HepG2 (cell line): ENCODE measurements around the gene HNRNPF. TPM values are rescaled to one million over a fixed set of nuclear protein-coding genes. Genes with fewer than 3 reads are reported as not detected.
A peak's percentile ranks its signal among the peaks of the same experiment; 100 is the strongest.

ENCODE experiments used
- NFKB2 ChIP-seq: sonication (generic); formaldehyde crosslinking; IDR thresholded peaks from 2 replicates; pipeline ENCODE4 v1.4.0; 2020; ENCODE audit warnings: missing genetic modification reagents, borderline replicate concordance
- RARA ChIP-seq: IDR thresholded peaks from 2 replicates; pipeline ENCODE4 v1.6.1; 2016; ENCODE audit warnings: missing genetic modification reagents, missing compliant biosample characterization
- RBM39 ChIP-seq: fragments of 200-400 bp; formaldehyde crosslinking; IDR thresholded peaks from one replicate; pipeline ENCODE4 v1.6.1; 2018; ENCODE audit warnings: antibody characterized with exemption, mild to moderate bottlenecking, low read depth, low read length; ENCODE audit not compliant: poor library complexity, severe bottlenecking
- RFXANK ChIP-seq: IDR thresholded peaks from 2 replicates; pipeline ENCODE4 v1.6.1; 2016
- SMARCC2 ChIP-seq: fragments of 450-650 bp; IDR thresholded peaks from 2 replicates; pipeline ENCODE4 v1.6.1; 2017; ENCODE audit warnings: antibody characterized with exemption, mild to moderate bottlenecking
- SP2 ChIP-seq: sonication (generic); formaldehyde crosslinking; IDR thresholded peaks from 2 replicates; pipeline ENCODE4 v1.5.1; 2020; ENCODE audit warnings: mild to moderate bottlenecking, missing genetic modification reagents
- TP53 ChIP-seq: sonication (generic); formaldehyde crosslinking; conservative IDR thresholded peaks from 2 replicates; pipeline ENCODE4 v1.4.0; 2020; ENCODE audit warnings: missing genetic modification reagents
- ZBTB1 ChIP-seq: sonication (generic); formaldehyde crosslinking; IDR thresholded peaks from 2 replicates; pipeline ENCODE4 v1.4.0; 2020; ENCODE audit warnings: missing genetic modification reagents, borderline replicate concordance
- ZNF562 ChIP-seq: sonication (generic); formaldehyde crosslinking; IDR thresholded peaks from 2 replicates; pipeline ENCODE4 v1.8.0; 2022; ENCODE audit warnings: missing genetic modification reagents, borderline replicate concordance
- ZSCAN29 ChIP-seq: sonication (generic); formaldehyde crosslinking; conservative IDR thresholded peaks from 2 replicates; pipeline ENCODE4 v1.4.0; 2020; ENCODE audit warnings: mild to moderate bottlenecking, missing genetic modification reagents
- polyA plus RNA-seq, 8 experiments: library from polyadenylated mRNA; depleted of rRNA in 3 of 8; stranded (reverse) in 7 of 8; unstranded in 1 of 8; fragments of >200 nt; fragmentation: Illumina TruSeq in 4 of 8; extraction: Trizol in 4 of 8; gene quantifications; 2 replicates each; pipeline versions ENCODE4 v1.2.1 to v1.2.3, GENCODE V29; 2011 to 2016; ENCODE audit warnings: low read depth in 4 of 8, missing spikeins in 1 of 8, mixed read lengths in 1 of 8; ENCODE audit not compliant: insufficient read depth in 1 of 8
- total RNA-seq, 5 experiments: library from RNA; depleted of rRNA; stranded (reverse); fragments of >200 nt; fragmentation: Illumina TruSeq; extraction: Trizol; gene quantifications; 2 replicates each; pipeline ENCODE4 v1.2.3, GENCODE V29; 2016; ENCODE audit warnings: low read depth in 1 of 5
- TF ChIP-seq, protein P1 (sequence below): sonication (generic); formaldehyde crosslinking; IDR thresholded peaks from 2 replicates; pipeline ENCODE4 v1.4.0; 2020; ENCODE audit warnings: missing genetic modification reagents
- TF ChIP-seq, protein P2 (sequence below): sonication (generic); formaldehyde crosslinking; IDR thresholded peaks from 2 replicates; pipeline ENCODE4 v1.4.0; 2020; ENCODE audit warnings: missing genetic modification reagents, borderline replicate concordance
- TF ChIP-seq, protein P3 (sequence below): sonication (generic); formaldehyde crosslinking; IDR thresholded peaks from 2 replicates; pipeline ENCODE4 v1.4.0; 2020; ENCODE audit warnings: mild to moderate bottlenecking, missing genetic modification reagents
- TF ChIP-seq, protein P4 (sequence below): sonication (generic); formaldehyde crosslinking; IDR thresholded peaks from 2 replicates; pipeline ENCODE4 v1.5.0; 2020; ENCODE audit warnings: missing genetic modification reagents, mild to moderate bottlenecking, borderline replicate concordance
- TF ChIP-seq, protein P5 (sequence below): sonication (generic); formaldehyde crosslinking; IDR thresholded peaks from 2 replicates; pipeline ENCODE4 v1.4.0; 2020; ENCODE audit warnings: mild to moderate bottlenecking, missing genetic modification reagents
- TF ChIP-seq, protein P6 (sequence below): sonication (generic); formaldehyde crosslinking; IDR thresholded peaks from 2 replicates; pipeline ENCODE4 v1.5.0; 2020; ENCODE audit warnings: mild to moderate bottlenecking, low read depth, missing genetic modification reagents, borderline replicate concordance
- TF ChIP-seq, protein P7 (sequence below): sonication (generic); formaldehyde crosslinking; conservative IDR thresholded peaks from 2 replicates; pipeline ENCODE4 v1.4.0; 2020; ENCODE audit warnings: missing genetic modification reagents
- TF ChIP-seq, protein P8 (sequence below): sonication (generic); formaldehyde crosslinking; IDR thresholded peaks from 2 replicates; pipeline ENCODE4 v1.4.0; 2020; ENCODE audit warnings: mild to moderate bottlenecking, missing genetic modification reagents

HNRNPF gene
- total and polyA plus RNA-seq, 2 of the 13 experiments (the other 11 are each of a cell fraction or from before 2014, with no cell fraction given): 166 to 308 TPM

DNA sequence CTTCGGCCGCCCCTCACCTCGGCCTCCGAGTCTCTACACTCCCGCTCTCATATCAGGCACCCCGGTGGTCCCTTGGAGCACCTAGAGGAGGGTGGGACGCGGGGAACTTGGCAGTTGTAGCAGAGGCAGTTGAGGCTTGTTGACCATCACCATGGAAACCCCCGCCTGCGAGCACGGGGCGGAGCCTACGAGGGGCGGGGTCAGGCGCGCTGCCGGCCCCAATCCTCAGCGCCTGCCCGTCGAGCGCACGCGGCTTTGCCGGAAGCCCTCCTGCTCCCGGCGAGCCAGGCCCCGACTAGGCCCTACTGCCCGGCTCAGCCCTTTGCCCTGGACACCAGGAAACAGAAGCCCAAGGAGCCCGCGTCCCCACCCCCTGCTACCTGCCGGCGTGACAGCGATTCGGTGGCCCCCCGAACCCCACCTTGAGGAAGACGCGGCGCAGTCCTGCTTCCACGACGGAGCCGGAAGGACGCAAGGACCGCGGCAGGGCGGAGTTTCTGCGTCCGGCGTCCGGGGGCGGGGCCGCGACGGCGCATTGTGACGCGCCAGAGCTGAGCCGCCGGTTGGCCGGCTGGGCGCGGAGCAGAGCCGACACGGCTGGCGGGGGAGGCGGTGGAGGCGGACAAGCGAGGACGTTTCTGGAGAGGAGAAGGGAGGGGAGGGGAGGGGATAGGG is at the start of gene HNRNPF (continued):
- TF ChIP-seq, protein P1, sequence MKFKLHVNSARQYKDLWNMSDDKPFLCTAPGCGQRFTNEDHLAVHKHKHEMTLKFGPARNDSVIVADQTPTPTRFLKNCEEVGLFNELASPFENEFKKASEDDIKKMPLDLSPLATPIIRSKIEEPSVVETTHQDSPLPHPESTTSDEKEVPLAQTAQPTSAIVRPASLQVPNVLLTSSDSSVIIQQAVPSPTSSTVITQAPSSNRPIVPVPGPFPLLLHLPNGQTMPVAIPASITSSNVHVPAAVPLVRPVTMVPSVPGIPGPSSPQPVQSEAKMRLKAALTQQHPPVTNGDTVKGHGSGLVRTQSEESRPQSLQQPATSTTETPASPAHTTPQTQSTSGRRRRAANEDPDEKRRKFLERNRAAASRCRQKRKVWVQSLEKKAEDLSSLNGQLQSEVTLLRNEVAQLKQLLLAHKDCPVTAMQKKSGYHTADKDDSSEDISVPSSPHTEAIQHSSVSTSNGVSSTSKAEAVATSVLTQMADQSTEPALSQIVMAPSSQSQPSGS (CRISPR knock-in tag): no peak
- TF ChIP-seq SMARCC2: no peak
- TF ChIP-seq, protein P2, sequence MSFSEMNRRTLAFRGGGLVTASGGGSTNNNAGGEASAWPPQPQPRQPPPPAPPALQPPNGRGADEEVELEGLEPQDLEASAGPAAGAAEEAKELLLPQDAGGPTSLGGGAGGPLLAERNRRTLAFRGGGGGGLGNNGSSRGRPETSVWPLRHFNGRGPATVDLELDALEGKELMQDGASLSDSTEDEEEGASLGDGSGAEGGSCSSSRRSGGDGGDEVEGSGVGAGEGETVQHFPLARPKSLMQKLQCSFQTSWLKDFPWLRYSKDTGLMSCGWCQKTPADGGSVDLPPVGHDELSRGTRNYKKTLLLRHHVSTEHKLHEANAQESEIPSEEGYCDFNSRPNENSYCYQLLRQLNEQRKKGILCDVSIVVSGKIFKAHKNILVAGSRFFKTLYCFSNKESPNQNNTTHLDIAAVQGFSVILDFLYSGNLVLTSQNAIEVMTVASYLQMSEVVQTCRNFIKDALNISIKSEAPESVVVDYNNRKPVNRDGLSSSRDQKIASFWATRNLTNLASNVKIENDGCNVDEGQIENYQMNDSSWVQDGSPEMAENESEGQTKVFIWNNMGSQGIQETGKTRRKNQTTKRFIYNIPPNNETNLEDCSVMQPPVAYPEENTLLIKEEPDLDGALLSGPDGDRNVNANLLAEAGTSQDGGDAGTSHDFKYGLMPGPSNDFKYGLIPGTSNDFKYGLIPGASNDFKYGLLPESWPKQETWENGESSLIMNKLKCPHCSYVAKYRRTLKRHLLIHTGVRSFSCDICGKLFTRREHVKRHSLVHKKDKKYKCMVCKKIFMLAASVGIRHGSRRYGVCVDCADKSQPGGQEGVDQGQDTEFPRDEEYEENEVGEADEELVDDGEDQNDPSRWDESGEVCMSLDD: 0 out of 2 replicates have a peak, but pooled peaks have one; percentile 66
- no peak for TF ChIP-seq TP53 (CRISPR knock-in tag)
- TF ChIP-seq, protein P3, sequence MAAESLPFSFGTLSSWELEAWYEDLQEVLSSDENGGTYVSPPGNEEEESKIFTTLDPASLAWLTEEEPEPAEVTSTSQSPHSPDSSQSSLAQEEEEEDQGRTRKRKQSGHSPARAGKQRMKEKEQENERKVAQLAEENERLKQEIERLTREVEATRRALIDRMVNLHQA (CRISPR knock-in tag): no peak
- TF ChIP-seq, protein P4, sequence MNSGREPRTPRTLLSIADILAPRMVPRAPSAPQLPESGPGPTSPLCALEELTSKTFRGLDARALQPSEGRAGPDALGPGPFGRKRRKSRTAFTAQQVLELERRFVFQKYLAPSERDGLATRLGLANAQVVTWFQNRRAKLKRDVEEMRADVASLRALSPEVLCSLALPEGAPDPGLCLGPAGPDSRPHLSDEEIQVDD (CRISPR knock-in tag): peak; percentile 69; the same call in 1 of the 2 replicates
- no peak for TF ChIP-seq ZBTB1 (CRISPR knock-in tag)
- TF ChIP-seq, protein P5, sequence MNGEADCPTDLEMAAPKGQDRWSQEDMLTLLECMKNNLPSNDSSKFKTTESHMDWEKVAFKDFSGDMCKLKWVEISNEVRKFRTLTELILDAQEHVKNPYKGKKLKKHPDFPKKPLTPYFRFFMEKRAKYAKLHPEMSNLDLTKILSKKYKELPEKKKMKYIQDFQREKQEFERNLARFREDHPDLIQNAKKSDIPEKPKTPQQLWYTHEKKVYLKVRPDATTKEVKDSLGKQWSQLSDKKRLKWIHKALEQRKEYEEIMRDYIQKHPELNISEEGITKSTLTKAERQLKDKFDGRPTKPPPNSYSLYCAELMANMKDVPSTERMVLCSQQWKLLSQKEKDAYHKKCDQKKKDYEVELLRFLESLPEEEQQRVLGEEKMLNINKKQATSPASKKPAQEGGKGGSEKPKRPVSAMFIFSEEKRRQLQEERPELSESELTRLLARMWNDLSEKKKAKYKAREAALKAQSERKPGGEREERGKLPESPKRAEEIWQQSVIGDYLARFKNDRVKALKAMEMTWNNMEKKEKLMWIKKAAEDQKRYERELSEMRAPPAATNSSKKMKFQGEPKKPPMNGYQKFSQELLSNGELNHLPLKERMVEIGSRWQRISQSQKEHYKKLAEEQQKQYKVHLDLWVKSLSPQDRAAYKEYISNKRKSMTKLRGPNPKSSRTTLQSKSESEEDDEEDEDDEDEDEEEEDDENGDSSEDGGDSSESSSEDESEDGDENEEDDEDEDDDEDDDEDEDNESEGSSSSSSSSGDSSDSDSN (CRISPR knock-in tag): peak; percentile 54; the same call in 1 of the 2 replicates
- TF ChIP-seq SP2 (CRISPR knock-in tag): peak; percentile 69
- TF ChIP-seq, protein P6, sequence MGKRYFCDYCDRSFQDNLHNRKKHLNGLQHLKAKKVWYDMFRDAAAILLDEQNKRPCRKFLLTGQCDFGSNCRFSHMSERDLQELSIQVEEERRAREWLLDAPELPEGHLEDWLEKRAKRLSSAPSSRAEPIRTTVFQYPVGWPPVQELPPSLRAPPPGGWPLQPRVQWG (CRISPR knock-in tag): no peak
- TF ChIP-seq RFXANK: no peak
- TF ChIP-seq, protein P7, sequence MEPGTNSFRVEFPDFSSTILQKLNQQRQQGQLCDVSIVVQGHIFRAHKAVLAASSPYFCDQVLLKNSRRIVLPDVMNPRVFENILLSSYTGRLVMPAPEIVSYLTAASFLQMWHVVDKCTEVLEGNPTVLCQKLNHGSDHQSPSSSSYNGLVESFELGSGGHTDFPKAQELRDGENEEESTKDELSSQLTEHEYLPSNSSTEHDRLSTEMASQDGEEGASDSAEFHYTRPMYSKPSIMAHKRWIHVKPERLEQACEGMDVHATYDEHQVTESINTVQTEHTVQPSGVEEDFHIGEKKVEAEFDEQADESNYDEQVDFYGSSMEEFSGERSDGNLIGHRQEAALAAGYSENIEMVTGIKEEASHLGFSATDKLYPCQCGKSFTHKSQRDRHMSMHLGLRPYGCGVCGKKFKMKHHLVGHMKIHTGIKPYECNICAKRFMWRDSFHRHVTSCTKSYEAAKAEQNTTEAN: peak; percentile 77; the same call in 1 of the 2 replicates
- TF ChIP-seq RARA (CRISPR knock-in tag): no peak
- TF ChIP-seq NFKB2 (CRISPR knock-in tag): peak; percentile 83
- TF ChIP-seq, protein P8, sequence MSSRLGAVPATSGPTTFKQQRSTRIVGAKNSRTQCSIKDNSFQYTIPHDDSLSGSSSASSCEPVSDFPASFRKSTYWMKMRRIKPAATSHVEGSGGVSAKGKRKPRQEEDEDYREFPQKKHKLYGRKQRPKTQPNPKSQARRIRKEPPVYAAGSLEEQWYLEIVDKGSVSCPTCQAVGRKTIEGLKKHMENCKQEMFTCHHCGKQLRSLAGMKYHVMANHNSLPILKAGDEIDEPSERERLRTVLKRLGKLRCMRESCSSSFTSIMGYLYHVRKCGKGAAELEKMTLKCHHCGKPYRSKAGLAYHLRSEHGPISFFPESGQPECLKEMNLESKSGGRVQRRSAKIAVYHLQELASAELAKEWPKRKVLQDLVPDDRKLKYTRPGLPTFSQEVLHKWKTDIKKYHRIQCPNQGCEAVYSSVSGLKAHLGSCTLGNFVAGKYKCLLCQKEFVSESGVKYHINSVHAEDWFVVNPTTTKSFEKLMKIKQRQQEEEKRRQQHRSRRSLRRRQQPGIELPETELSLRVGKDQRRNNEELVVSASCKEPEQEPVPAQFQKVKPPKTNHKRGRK (CRISPR knock-in tag): no peak
- no peak; the same call in 1 of the 2 replicates for TF ChIP-seq ZSCAN29
- peak; percentile 49 for TF ChIP-seq RBM39
- no peak for TF ChIP-seq ZNF562 (CRISPR knock-in tag)
